D721Med (cell line): ENCODE data around the gene TENT4A.
A peak's percentile ranks its signal among the peaks of the same experiment; 100 is the strongest.

Experiments
- DNase-seq: peaks from one replicate; pipeline ENCODE4 v3.0.0; 2011; ENCODE audit warnings: low spot score; ENCODE audit not compliant: insufficient read length
- FAIRE-seq: peaks from 2 replicates; lab custom pipeline; 2011; peaks lifted over from hg19 to GRCh38; lab: Jason Lieb, UNC
- CTCF ChIP-seq: IDR thresholded peaks from 2 replicates; pipeline ENCODE4 v1.5.1; 2012; ENCODE audit warnings: mild to moderate bottlenecking, control low read depth; ENCODE audit not compliant: insufficient read depth; ENCODE audit errors: missing control alignments

The TENT4A gene

GRCh38 chr5:6761333-6761732 lies 48.1 kb downstream of the TENT4A start:
- no peak for TF ChIP-seq CTCF
- no peak for DNase-seq
- FAIRE-seq, result no peak

GRCh38 chr5:6762116-6762515 lies 48.9 kb downstream of the TENT4A start:
- FAIRE-seq, result no peak
- no peak for DNase-seq

GRCh38 chr5:6762697-6763096 lies 49.5 kb downstream of the TENT4A start:
- no peak for TF ChIP-seq CTCF
- no peak for FAIRE-seq
- no peak for DNase-seq

More at GRCh38 chr5:6762116-6762515, 48.9 kb downstream of the TENT4A start:
- no peak for TF ChIP-seq CTCF

- DNase-seq (no peak), FAIRE-seq (no peak)
- TF ChIP-seq CTCF, result no peak
Observed at GRCh38 chr5:6763191-6763590, 50.0 kb downstream of the TENT4A start.

GRCh38 chr5:6765612-6766525 lies 52.6 kb downstream of the TENT4A start:
- peak; percentile 92 for DNase-seq
- no peak for FAIRE-seq
- TF ChIP-seq CTCF, result peak; percentile 83

GRCh38 chr5:6766604-6767093 lies 53.4 kb downstream of the TENT4A start:
- DNase-seq, result no peak
- no peak for TF ChIP-seq CTCF
- no peak for FAIRE-seq
